ENCODE measurements around the gene TBX10.
A peak's percentile ranks its signal among the peaks of the same experiment; 100 is the strongest.
"Not testable (repeated sequence)": the region's sequence is repeated elsewhere in the genome, so short reads cannot be mapped to it uniquely, and the experiment has no call there.

TBX10 gene

DNA sequence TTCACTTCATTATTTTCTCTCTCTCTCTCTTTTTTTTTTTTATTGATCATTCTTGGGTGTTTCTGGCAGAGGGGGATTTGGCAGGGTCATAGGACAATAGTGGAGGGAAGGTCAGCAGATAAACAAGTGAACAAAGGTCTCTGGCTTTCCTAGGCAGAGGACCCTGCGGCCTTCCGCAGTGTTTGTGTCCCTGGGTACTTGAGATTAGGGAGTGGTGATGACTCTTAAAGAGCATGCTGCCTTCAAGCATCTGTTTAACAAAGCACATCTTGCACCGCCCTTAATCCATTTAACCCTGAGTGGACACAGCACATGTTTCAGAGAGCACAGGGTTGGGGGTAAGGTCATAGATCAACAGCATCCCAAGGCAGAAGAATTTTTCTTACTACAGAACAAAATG is 42.1 kb downstream of the TBX10 start:
- DNase-seq, result not testable (repeated sequence)

DNA sequence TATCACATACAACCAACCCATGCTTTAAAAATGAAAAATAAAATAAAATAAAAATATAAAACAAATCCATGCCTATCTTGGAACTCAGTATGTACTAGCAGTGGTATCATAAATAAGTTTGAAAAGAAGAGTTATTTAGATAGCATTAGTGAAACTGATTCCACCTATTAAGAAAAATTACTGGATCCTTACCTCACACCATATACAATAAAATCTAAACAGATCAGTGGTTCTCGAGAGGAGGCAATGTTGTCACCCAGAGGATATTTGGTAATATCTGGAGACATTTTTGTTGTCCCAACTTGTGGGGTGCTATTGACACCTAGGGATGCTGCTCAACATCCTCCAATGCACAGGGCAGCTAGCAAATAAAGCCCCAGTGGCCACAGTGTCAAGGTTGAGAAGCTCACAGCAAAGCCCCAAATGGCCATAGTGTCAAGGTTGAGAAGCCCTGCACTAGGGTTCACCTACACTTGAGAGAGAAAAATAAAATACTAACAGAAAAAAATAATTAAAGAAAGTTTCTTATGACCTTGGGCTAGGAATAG is 42.7 kb downstream of the TBX10 start:
- DNase-seq, result no peak

DNA sequence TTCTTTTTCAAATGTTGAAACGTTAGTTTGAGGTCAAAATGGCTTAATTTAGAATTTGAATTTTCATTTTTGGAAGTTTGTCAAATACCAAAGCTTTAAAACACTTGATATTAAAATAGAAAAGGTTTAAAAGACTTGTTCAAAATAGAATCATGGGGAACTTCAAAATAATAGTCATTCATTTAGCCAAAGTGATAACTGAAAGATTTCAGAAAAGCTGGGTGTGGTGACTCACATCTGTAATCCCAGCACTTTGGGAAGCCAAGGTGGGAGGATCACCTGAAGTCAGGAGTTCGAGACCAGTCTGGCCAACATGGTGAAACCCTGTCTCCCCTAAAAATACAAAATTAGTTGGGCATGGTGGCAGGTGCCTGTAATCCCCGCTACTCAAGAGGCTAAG is 45.1 kb downstream of the TBX10 start:
- DNase-seq, result no peak

DNA sequence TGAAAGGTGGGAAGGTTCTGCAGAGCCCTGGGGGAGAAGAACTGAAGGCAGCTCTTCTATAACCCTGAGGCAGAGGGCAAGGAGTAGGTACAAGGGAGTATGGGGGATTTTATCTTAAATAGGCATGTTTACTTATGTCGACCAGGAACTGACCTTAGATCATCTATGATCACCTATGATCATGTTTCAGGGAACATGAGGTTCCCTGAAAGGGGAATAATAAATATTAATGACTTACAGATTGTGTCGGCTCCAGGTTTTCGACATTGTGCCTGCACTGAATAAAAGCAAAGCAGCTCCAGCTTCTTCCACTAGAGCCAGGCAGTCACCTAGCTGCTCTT is 46.0 kb downstream of the TBX10 start:
- DNase-seq, result no peak

DNA sequence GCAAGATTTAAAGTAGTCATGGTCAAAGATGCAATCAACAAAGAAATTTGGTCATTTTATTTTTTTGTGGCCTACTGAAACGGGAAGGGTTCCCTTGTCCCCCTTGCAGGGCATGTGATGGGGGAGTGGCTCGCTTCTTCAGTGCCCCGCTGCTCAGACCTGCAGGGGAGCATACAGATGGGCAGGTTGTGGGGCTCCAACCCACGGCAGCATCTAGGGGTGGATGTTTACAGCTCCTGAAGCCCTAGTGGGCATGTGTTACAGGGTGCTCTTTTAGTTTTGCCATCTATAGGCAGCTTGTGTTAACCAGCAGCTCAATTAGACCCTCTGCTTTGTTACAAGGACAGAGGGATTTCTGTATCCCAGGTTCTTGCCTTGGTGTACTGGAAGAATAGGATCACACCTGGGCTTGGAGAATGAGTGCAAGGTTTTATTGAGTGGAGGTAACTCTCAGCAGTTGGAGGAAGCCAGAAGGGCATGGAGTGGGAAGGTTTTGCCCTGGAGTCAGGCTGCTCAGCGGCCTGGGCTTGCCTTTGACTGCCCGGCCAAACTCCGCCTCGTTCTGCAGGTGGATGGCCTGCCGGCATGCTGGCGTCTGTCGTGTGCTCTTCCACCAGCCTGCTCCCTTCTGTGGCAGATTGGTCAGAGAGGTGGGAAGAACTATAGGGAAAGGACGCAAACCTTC is 46.5 kb downstream of the TBX10 start:
- DNase-seq, result no peak

DNA sequence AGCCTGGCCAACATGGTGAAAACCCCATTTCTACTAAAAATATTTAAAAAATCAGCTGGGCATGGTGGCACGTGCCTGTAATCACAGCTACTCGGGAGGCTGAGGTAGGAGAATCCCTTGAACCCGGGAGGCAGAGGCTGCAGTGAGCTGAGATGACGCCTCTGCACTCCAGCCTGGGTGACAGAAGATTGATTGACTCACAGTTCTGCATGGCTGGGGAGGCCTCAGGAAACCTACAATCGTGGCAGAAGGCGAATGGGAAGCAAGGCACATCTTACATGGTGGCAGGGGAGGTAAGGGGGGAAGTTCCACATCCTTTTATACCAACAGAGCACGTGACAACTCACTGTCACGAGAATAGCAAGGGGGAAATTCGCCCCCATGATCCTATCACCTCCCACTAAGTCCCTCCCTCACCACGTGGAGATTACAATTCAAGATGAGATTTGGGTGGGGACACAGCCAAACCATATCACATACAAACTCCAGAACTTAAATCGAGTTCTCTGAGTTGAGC is 50.6 kb downstream of the TBX10 start:
- not testable (repeated sequence) for DNase-seq

DNA sequence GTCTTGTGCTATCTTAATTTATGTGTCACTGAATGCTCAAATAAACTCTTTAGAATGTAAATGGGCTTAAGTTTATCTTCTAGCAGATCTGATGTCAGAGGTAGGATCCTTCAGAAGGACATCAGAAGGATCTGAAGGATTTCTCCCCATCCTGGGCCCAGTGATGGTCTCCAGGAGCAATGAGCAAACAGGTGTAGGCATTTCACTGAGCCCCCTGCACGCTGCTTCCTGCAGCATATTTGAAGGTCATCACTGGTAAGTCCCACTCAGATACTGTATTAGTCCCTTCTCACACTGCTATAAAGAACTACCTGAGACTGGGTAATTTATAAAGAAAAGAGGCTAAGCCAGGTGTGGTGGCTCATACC is 51.4 kb downstream of the TBX10 start:
- no peak for DNase-seq

DNA sequence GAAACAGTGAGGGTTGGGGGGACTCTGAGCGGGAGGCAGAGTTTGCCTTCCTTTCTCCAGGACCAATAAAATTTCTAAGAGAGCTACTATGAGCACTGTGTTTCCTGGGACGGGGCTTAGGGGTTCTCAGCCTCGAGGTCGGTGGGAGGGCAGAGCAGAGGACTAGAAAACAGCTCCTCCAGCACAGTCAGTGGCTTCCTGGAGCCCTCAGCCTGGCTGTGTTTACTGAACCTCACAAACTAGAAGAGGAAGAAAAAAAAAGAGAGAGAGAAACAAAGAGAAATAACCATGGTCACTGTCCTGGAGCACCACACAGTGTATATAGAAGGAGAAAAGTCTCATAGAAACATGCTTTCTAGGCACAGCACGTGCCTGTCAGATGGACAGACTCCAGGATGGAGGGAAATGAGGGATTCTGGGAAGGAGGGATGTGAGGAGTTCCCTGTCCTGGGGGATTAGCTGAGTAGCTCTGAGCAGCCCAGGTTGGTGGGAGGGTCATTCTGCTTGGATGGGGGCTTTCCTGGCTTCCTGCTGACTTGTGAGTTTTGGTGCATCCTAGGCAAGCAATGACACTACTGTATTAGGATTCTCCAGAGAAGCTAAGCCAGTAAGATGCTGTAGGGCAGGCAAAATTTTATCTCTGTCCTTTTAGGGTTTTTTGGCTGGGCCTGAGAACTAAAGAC is 52.9 kb downstream of the TBX10 start:
- DNase-seq, result no peak

DNA sequence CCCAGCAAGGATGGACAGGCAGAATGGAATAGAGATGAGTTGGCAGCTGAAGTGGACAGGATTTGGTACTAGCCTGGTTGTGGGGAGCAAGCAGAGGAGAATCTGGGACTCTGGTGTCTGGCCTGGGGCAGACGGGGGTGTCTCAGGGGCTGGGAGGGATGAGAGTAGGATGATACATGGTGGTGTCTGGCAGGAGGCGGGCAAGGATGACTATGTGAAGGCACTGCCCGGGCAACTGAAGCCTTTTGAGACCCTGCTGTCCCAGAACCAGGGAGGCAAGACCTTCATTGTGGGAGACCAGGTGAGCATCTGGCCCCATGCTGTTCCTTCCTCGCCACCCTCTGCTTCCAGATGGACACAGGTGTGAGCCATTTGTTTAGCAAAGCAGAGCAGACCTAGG is 53.7 kb downstream of the TBX10 start:
- no peak for DNase-seq

DNA sequence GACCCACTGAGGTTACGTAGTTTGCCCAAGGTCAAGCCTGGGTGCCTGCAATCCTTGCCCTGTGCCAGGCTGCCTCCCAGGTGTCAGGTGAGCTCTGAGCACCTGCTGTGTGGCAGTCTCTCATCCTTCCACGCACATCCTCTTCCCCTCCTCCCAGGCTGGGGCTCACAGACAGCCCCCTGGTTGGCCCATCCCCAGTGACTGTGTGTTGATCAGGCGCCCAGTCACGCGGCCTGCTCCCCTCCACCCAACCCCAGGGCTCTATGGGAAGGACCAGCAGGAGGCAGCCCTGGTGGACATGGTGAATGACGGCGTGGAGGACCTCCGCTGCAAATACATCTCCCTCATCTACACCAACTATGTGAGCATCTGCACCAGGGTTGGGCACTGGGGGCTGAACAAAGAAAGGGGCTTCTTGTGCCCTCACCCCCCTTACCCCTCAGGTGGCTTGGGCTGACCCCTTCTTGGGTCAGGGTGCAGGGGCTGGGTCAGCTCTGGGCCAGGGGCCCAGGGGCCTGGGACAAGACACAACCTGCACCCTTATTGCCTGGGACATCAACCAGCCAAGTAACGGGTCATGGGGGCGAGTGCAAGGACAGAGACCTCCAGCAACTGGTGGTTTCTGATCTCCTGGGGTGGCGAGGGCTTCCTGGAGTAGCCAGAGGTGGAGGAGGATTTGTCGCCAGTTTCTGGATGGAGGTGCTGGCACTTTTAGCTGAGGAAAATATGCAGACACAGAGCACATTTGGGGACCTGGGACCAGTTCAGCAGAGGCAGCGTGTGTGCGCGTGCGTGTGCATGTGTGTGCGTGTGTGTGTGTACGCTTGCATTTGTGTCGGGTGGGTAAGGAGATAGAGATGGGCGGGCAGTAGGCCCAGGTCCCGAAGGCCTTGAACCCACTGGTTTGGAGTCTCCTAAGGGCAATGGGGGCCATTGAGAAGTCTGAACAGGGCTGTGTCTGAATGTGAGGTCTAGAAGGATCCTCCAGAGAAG is 54.4 kb downstream of the TBX10 start:
- DNase-seq, result no peak

DNA sequence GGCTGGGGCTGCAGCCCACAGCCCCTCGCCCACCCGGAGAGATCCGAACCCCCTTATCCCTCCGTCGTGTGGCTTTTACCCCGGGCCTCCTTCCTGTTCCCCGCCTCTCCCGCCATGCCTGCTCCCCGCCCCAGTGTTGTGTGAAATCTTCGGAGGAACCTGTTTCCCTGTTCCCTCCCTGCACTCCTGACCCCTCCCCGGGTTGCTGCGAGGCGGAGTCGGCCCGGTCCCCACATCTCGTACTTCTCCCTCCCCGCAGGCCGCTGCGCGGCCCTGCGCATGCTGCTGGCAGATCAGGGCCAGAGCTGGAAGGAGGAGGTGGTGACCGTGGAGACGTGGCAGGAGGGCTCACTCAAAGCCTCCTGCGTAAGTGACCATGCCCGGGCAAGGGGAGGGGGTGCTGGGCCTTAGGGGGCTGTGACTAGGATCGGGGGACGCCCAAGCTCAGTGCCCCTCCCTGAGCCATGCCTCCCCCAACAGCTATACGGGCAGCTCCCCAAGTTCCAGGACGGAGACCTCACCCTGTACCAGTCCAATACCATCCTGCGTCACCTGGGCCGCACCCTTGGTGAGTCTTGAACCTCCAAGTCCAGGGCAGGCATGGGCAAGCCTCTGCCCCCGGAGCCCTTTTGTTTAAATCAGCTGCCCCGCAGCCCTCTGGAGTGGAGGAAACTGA is 55.2 kb downstream of the TBX10 start:
- DNase-seq, result no peak

DNA sequence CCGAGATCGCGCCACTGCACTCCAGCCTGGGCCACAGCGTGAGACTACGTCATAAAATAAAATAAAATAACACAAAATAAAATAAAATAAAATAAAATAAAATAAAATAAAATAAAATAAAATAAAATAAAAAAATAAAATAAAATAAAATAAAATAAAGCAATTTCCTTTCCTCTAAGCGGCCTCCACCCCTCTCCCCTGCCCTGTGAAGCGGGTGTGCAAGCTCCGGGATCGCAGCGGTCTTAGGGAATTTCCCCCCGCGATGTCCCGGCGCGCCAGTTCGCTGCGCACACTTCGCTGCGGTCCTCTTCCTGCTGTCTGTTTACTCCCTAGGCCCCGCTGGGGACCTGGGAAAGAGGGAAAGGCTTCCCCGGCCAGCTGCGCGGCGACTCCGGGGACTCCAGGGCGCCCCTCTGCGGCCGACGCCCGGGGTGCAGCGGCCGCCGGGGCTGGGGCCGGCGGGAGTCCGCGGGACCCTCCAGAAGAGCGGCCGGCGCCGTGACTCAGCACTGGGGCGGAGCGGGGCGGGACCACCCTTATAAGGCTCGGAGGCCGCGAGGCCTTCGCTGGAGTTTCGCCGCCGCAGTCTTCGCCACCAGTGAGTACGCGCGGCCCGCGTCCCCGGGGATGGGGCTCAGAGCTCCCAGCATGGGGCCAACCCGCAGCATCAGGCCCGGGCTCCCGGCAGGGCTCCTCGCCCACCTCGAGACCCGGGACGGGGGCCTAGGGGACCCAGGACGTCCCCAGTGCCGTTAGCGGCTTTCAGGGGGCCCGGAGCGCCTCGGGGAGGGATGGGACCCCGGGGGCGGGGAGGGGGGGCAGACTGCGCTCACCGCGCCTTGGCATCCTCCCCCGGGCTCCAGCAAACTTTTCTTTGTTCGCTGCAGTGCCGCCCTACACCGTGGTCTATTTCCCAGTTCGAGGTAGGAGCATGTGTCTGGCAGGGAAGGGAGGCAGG is 56.0 kb downstream of the TBX10 start, which contains the start of gene GSTP1:
Gene GSTP1 (plus strand): TSS at position 566 of the 958 bp plus-strand sequence. CDS start 32 bp downstream, at position 598.
- DNase-seq, result peak; percentile 76

DNA sequence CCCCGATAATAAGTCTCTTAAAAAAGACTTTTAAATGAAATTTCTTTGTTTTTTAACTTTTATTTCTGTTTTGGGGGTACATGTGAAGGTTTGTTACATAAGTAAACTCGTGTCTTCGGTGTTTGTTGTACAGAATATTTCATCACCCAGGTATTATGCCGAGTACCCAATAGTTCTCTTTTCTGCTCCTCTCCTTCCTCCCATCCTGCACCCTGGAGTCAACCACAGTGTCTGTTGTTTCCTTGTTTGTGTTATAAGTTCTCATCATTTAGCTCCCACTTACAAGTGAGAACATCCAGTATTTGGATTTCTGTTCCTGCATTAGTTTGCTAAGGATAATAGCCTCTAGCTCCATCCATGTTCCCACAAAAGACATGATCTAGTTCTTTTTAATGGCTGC is 57.6 kb downstream of the TBX10 start:
- no peak for DNase-seq

DNA sequence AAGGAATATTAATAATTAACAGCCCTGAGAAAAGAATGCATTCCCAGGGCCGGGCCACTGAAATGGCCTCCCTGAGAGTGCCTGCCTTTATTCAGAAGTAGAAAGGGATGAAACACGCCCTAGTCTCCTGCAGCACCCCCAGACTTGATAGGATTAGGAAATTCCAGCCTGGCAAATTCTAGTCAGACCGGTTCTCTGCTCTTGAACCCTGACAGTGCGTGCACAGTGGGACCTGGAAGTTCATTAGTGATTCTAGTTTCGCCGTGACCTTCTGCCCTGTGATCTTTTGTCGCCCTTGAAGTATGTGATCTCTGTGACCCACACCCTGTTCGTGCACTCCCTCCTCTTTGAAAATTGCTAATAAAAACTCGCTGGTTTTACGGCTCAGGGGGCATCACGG is 58.1 kb downstream of the TBX10 start:
- DNase-seq, result no peak

Measured in CD4-positive, alpha-beta T cell treated with Interleukin-4 for 4 hours (primary cell).